T-helper 1 cell (primary cell): ENCODE results near the gene SPATA4.

Source experiments
- DNase-seq, 5 donors: peaks; one replicate each; pipeline ENCODE4 v3.0.0-alpha.2; 2012 to 2020

Gene SPATA4

GRCh38 chr4:176189891-176190795, 5.2 kb downstream of the SPATA4 start:
- no peak for DNase-seq

- no peak for DNase-seq
Observed at GRCh38 chr4:176188654-176189053, 6.7 kb downstream of the SPATA4 start.

GRCh38 chr4:176187624-176188023, 7.8 kb downstream of the SPATA4 start:
- DNase-seq, result no peak

GRCh38 chr4:176186671-176187395, 8.6 kb downstream of the SPATA4 start:
- no peak for DNase-seq

GRCh38 chr4:176186067-176186466, 9.3 kb downstream of the SPATA4 start:
- DNase-seq, result no peak

GRCh38 chr4:176185051-176185450, 10.3 kb downstream of the SPATA4 start:
- no peak for DNase-seq

- no peak for DNase-seq
Observed at GRCh38 chr4:176163041-176163440, 32.3 kb downstream of the SPATA4 start.

- DNase-seq, result no peak
Observed at GRCh38 chr4:176156656-176157055, 38.7 kb downstream of the SPATA4 start.

GRCh38 chr4:176153124-176153523, 42.3 kb downstream of the SPATA4 start:
- no peak for DNase-seq

- no peak for DNase-seq
Observed at GRCh38 chr4:176150704-176151103, 44.7 kb downstream of the SPATA4 start.

- DNase-seq, result no peak
Observed at GRCh38 chr4:176150356-176150682, 45.1 kb downstream of the SPATA4 start.

- no peak for DNase-seq
Observed at GRCh38 chr4:176149680-176150355, 45.6 kb downstream of the SPATA4 start.

GRCh38 chr4:176142253-176142652, 53.1 kb downstream of the SPATA4 start:
- no peak for DNase-seq

GRCh38 chr4:176139518-176139917, 55.9 kb downstream of the SPATA4 start:
- no peak for DNase-seq

- no peak for DNase-seq
Observed at GRCh38 chr4:176137631-176138030, 57.8 kb downstream of the SPATA4 start.

- DNase-seq, result no peak
Observed at GRCh38 chr4:176134670-176135069, 60.7 kb downstream of the SPATA4 start.
